GM23338 (cell line): Measurements from ENCODE around the gene AXL. TPM values are rescaled to one million over a fixed set of nuclear protein-coding genes. Genes with fewer than 3 reads are reported as not detected.

Source experiments
- ATAC-seq: fragments of 200-7000 bp; cut with Tn5 transposase; 3 replicates; pipeline ENCODE4 v1.9.1; 2020
- DNase-seq: peaks from one replicate; pipeline ENCODE4 v3.0.0-alpha.2; 2015; ENCODE audit warnings: low spot score
- H2AFZ ChIP-seq: fragments of 200-600 bp; sonication (generic); 2 replicates; pipeline ENCODE4 v1.8.0; 2016; ENCODE audit warnings: antibody characterized with exemption, mild to moderate bottlenecking, moderate library complexity
- H3F3A ChIP-seq: fragments of 200-600 bp; sonication (generic); replicated peaks from 2 replicates; pipeline ENCODE4 v1.8.0; 2017; ENCODE audit warnings: antibody characterized with exemption, mixed run types, low read depth
- H3K27ac ChIP-seq: fragments of 200-600 bp; sonication (generic); 2 replicates; pipeline ENCODE4 v1.6.1; 2016; ENCODE audit warnings: low read depth
- H3K27me3 ChIP-seq: fragments of 200-600 bp; sonication (generic); 2 replicates; pipeline ENCODE4 v1.8.0; 2016; ENCODE audit warnings: mild to moderate bottlenecking, mixed run types, moderate library complexity; ENCODE audit not compliant: insufficient read depth
- H3K36me3 ChIP-seq: fragments of 200-600 bp; sonication (generic); 2 replicates; pipeline ENCODE4 v1.8.0; 2016; ENCODE audit warnings: mild to moderate bottlenecking; ENCODE audit not compliant: insufficient read depth
- H3K4me1 ChIP-seq: fragments of 200-600 bp; sonication (generic); 2 replicates; pipeline ENCODE4 v1.8.0; 2016; ENCODE audit warnings: mild to moderate bottlenecking, moderate library complexity; ENCODE audit not compliant: insufficient read depth
- H3K4me2 ChIP-seq: fragments of 200-600 bp; sonication (generic); 2 replicates; pipeline ENCODE4 v1.7.1; 2017; ENCODE audit warnings: mixed run types
- H3K4me3 ChIP-seq: fragments of 200-600 bp; sonication (generic); 2 replicates; pipeline ENCODE4 v1.6.1; 2016; ENCODE audit warnings: mixed run types
- H3K79me2 ChIP-seq: fragments of 200-600 bp; sonication (generic); replicated peaks from 2 replicates; pipeline ENCODE4 v1.8.0; 2017; ENCODE audit warnings: mild to moderate bottlenecking; ENCODE audit not compliant: insufficient read depth
- H3K9me2 ChIP-seq: fragments of 200-600 bp; sonication (generic); 2 replicates; pipeline ENCODE4 v1.8.0; 2017; ENCODE audit not compliant: insufficient read depth
- H4K20me1 ChIP-seq: fragments of 200-600 bp; sonication (generic); replicated peaks from 2 replicates; pipeline ENCODE4 v1.8.0; 2017; ENCODE audit warnings: mild to moderate bottlenecking; ENCODE audit not compliant: insufficient read depth
- H3K27ac Mint-ChIP-seq: 2 replicates; pipeline ENCODE4 v1.8.0; 2020; ENCODE audit warnings: inconsistent platforms, mild to moderate bottlenecking, moderate library complexity, mixed read lengths
- H3K27me3 Mint-ChIP-seq: 3 replicates; pipeline ENCODE4 v1.8.0; 2022; ENCODE audit warnings: low read depth, mild to moderate bottlenecking, moderate library complexity, mixed read lengths, inconsistent platforms; ENCODE audit not compliant: insufficient read depth, poor library complexity
- H3K36me3 Mint-ChIP-seq: 3 replicates; pipeline ENCODE4 v1.8.0; 2021; ENCODE audit warnings: low read depth, mild to moderate bottlenecking, inconsistent platforms, moderate library complexity, mixed read lengths
- H3K4me1 Mint-ChIP-seq: 3 replicates; pipeline ENCODE4 v1.8.0; 2020; ENCODE audit warnings: mild to moderate bottlenecking, inconsistent platforms, mixed read lengths
- H3K4me3 Mint-ChIP-seq: 3 replicates; pipeline ENCODE4 v1.8.0; 2021; ENCODE audit warnings: moderate library complexity, mild to moderate bottlenecking, inconsistent platforms, mixed read lengths
- H3K9me3 Mint-ChIP-seq: 3 replicates; pipeline ENCODE4 v1.8.0; 2020; ENCODE audit warnings: moderate library complexity, mild to moderate bottlenecking, inconsistent platforms, mixed read lengths
- CREB1 ChIP-seq: fragments of 250-450 bp; sonication (Bioruptor Pico); IDR thresholded peaks from 2 replicates; pipeline ENCODE4 v1.5.0; 2020; ENCODE audit warnings: low read depth, mild to moderate bottlenecking, moderate library complexity
- EZH2 ChIP-seq: fragments of 200-600 bp; sonication (generic); IDR thresholded peaks from one replicate; pipeline ENCODE4 v1.8.0; 2017; ENCODE audit warnings: antibody characterized with exemption, mild to moderate bottlenecking, low read depth; ENCODE audit not compliant: unreplicated experiment
- EZH2phosphoT487 ChIP-seq: fragments of 200-600 bp; sonication (generic); IDR thresholded peaks from one replicate; pipeline ENCODE4 v1.8.1; 2018; ENCODE audit warnings: antibody characterized with exemption; ENCODE audit not compliant: unreplicated experiment
- JUNB ChIP-seq: IDR thresholded peaks from one replicate; pipeline ENCODE4 v1.6.1; 2016; ENCODE audit warnings: antibody characterized with exemption; ENCODE audit not compliant: unreplicated experiment
- NANOG ChIP-seq: IDR thresholded peaks from 2 replicates; pipeline ENCODE4 v1.6.1; 2016; ENCODE audit warnings: antibody characterized with exemption, borderline replicate concordance
- POLR2AphosphoS5 ChIP-seq: IDR thresholded peaks from 2 replicates; pipeline ENCODE4 v1.6.1; 2016; ENCODE audit warnings: antibody characterized with exemption, low read depth
- REST ChIP-seq: IDR thresholded peaks from one replicate; pipeline ENCODE4 v1.6.1; 2018; ENCODE audit warnings: antibody characterized with exemption; ENCODE audit not compliant: unreplicated experiment
- STAT1 ChIP-seq: IDR thresholded peaks from one replicate; pipeline ENCODE4 v1.6.1; 2016; ENCODE audit warnings: antibody characterized with exemption; ENCODE audit not compliant: unreplicated experiment
- ZNF114 ChIP-seq: fragments of 250-450 bp; sonication (Bioruptor Pico); IDR thresholded peaks from 2 replicates; pipeline ENCODE4 v1.5.0; 2020; ENCODE audit warnings: mild to moderate bottlenecking, moderate library complexity
- ZNF331 ChIP-seq: fragments of 250-450 bp; sonication (Bioruptor Pico); IDR thresholded peaks from 2 replicates; pipeline ENCODE4 v1.5.0; 2020; ENCODE audit warnings: low read depth, mild to moderate bottlenecking, moderate library complexity
- polyA plus RNA-seq: library from polyadenylated mRNA; unstranded; fragments of >200 nt; fragmentation: Nextera tagmentation; extraction: Ambion mirVana; gene quantifications from 2 replicates; pipeline ENCODE4 v1.2.1, GENCODE V29; 2016
- total RNA-seq: library from RNA; depleted of rRNA; stranded (reverse); fragments of >200 nt; shearing (Covaris generic); gene quantifications from 2 replicates; pipeline ENCODE4 v1.2.3, GENCODE V29; 2014
- TF ChIP-seq, protein P1 (sequence below): IDR thresholded peaks from 2 replicates; pipeline ENCODE4 v1.6.1; 2016; ENCODE audit warnings: antibody characterized with exemption
- TF ChIP-seq, protein P2 (sequence below): fragments of 250-450 bp; sonication (Bioruptor Pico); IDR thresholded peaks from 2 replicates; pipeline ENCODE4 v1.5.0; 2020; ENCODE audit warnings: mild to moderate bottlenecking, moderate library complexity

Gene AXL
- total and polyA plus RNA-seq, 2 experiments from 2014 or later: 9.0 to 28.4 TPM

DNA sequence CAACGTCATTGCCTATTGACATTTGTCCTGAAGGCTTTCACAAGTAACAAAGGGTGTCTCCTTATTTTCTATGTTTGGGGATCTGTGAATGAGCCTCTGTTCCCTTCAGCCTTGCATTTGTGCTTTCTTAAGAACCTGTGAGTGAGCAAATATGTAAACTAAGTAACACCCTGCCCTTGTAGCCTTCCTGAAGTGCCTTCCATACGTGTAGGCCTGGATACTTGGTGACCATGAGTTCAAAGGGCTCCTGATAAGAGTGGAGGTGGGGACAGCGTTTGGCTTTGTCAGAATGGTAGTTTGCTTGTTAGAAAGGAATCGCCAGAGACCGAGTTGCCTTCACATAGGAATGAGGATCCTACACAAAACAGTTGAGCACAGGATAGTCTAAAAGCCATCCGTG is 76.5 kb downstream of the AXL start:
- Histone ChIP-seq H3K27me3 (no peaks in the 10 kb centered on the region), H3K79me2 (peaks cover 24% of the 10 kb centered on the region), H3K9me2 (no peaks in the 10 kb centered on the region), H3K27ac (no peak overlapping the region; the same call in 1 of the 2 replicates), H3K4me1 (no peaks in the 10 kb centered on the region), H2AFZ (no peak overlapping the region), H3F3A (peaks cover 24% of the 10 kb centered on the region; the same call in 1 of the 2 replicates), H3K36me3 (peaks cover 91% of the 10 kb centered on the region), H3K4me3 (no peak overlapping the region), H4K20me1 (peaks cover 52% of the 10 kb centered on the region), H3K4me2 (no peak overlapping the region)
- no peak for TF ChIP-seq JUNB
- no peak for TF ChIP-seq ZNF331 (CRISPR knock-in tag)
- TF ChIP-seq, protein P1, sequence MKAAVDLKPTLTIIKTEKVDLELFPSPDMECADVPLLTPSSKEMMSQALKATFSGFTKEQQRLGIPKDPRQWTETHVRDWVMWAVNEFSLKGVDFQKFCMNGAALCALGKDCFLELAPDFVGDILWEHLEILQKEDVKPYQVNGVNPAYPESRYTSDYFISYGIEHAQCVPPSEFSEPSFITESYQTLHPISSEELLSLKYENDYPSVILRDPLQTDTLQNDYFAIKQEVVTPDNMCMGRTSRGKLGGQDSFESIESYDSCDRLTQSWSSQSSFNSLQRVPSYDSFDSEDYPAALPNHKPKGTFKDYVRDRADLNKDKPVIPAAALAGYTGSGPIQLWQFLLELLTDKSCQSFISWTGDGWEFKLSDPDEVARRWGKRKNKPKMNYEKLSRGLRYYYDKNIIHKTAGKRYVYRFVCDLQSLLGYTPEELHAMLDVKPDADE: no peak
- TF ChIP-seq EZH2: no peak
- TF ChIP-seq CREB1: no peak
- no peak for TF ChIP-seq STAT1
- TF ChIP-seq REST: no peak
- no peak for TF ChIP-seq NANOG
- TF ChIP-seq, protein P2, sequence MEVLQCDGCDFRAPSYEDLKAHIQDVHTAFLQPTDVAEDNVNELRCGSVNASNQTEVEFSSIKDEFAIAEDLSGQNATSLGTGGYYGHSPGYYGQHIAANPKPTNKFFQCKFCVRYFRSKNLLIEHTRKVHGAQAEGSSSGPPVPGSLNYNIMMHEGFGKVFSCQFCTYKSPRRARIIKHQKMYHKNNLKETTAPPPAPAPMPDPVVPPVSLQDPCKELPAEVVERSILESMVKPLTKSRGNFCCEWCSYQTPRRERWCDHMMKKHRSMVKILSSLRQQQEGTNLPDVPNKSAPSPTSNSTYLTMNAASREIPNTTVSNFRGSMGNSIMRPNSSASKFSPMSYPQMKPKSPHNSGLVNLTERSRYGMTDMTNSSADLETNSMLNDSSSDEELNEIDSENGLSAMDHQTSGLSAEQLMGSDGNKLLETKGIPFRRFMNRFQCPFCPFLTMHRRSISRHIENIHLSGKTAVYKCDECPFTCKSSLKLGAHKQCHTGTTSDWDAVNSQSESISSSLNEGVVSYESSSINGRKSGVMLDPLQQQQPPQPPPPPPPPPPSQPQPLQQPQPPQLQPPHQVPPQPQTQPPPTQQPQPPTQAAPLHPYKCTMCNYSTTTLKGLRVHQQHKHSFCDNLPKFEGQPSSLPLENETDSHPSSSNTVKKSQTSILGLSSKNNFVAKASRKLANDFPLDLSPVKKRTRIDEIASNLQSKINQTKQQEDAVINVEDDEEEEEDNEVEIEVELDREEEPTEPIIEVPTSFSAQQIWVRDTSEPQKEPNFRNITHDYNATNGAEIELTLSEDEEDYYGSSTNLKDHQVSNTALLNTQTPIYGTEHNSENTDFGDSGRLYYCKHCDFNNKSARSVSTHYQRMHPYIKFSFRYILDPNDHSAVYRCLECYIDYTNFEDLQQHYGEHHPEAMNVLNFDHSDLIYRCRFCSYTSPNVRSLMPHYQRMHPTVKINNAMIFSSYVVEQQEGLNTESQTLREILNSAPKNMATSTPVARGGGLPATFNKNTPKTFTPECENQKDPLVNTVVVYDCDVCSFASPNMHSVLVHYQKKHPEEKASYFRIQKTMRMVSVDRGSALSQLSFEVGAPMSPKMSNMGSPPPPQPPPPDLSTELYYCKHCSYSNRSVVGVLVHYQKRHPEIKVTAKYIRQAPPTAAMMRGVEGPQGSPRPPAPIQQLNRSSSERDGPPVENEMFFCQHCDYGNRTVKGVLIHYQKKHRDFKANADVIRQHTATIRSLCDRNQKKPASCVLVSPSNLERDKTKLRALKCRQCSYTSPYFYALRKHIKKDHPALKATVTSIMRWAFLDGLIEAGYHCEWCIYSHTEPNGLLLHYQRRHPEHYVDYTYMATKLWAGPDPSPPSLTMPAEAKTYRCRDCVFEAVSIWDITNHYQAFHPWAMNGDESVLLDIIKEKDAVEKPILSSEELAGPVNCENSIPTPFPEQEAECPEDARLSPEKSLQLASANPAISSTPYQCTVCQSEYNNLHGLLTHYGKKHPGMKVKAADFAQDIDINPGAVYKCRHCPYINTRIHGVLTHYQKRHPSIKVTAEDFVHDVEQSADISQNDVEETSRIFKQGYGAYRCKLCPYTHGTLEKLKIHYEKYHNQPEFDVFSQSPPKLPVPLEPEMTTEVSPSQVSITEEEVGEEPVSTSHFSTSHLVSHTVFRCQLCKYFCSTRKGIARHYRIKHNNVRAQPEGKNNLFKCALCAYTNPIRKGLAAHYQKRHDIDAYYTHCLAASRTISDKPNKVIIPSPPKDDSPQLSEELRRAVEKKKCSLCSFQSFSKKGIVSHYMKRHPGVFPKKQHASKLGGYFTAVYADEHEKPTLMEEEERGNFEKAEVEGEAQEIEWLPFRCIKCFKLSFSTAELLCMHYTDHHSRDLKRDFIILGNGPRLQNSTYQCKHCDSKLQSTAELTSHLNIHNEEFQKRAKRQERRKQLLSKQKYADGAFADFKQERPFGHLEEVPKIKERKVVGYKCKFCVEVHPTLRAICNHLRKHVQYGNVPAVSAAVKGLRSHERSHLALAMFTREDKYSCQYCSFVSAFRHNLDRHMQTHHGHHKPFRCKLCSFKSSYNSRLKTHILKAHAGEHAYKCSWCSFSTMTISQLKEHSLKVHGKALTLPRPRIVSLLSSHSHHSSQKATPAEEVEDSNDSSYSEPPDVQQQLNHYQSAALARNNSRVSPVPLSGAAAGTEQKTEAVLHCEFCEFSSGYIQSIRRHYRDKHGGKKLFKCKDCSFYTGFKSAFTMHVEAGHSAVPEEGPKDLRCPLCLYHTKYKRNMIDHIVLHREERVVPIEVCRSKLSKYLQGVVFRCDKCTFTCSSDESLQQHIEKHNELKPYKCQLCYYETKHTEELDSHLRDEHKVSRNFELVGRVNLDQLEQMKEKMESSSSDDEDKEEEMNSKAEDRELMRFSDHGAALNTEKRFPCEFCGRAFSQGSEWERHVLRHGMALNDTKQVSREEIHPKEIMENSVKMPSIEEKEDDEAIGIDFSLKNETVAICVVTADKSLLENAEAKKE: no peak
- no peak for TF ChIP-seq ZNF114 (CRISPR knock-in tag)
- TF ChIP-seq POLR2AphosphoS5: no peak
- TF ChIP-seq EZH2phosphoT487: no peak
- Mint-ChIP-seq H3K27ac (0 out of 2 replicates have a peak overlapping the region, but pooled peaks have one; percentile 14), H3K9me3 (no peaks in the 10 kb centered on the region), H3K4me1 (peaks cover 1% of the 10 kb centered on the region; the same call in 1 of the 3 replicates), H3K36me3 (peaks cover 96% of the 10 kb centered on the region), H3K4me3 (no peak overlapping the region), H3K27me3 (peaks cover 3% of the 10 kb centered on the region)
- DNase-seq (no peak), ATAC-seq (no peak)
